GM12801 (cell line): ENCODE measurements around the gene HAPSTR1.

Experiments
- CTCF ChIP-seq: IDR thresholded peaks from one replicate; pipeline ENCODE4 v1.5.1; 2011; ENCODE audit warnings: control low read depth; ENCODE audit not compliant: insufficient read length; ENCODE audit errors: extremely low read depth

HAPSTR1 gene

GRCh38 chr16:9090960-9091866, at the start of gene HAPSTR1:
TSS of gene HAPSTR1 (plus strand) at chr16:9091644. CDS start at chr16:9092045, 401 bp downstream.
- no peak for TF ChIP-seq CTCF

- TF ChIP-seq CTCF = no peak
Measured at GRCh38 chr16:9042533-9042932, 48.9 kb upstream of the HAPSTR1 start.

GRCh38 chr16:9042964-9043680, 48.3 kb upstream of the HAPSTR1 start:
- TF ChIP-seq CTCF = no peak

GRCh38 chr16:9046667-9047055, 44.8 kb upstream of the HAPSTR1 start:
- TF ChIP-seq CTCF = no peak

GRCh38 chr16:9047689-9048301, 43.6 kb upstream of the HAPSTR1 start:
- no peak for TF ChIP-seq CTCF

GRCh38 chr16:9048302-9048700, 43.1 kb upstream of the HAPSTR1 start:
- TF ChIP-seq CTCF = no peak

GRCh38 chr16:9049241-9049640, 42.2 kb upstream of the HAPSTR1 start:
- TF ChIP-seq CTCF = no peak
